ENCODE measurements around the gene NR1I3.
"Not testable (repeated sequence)": the region's sequence is repeated elsewhere in the genome, so short reads cannot be mapped to it uniquely, and the experiment has no call there.

NR1I3 gene

GRCh38 chr1:161250829-161251228 lies 12.8 kb upstream of the NR1I3 start:
- DNase-seq (ENCODE audit: low read depth): no peak

DNA sequence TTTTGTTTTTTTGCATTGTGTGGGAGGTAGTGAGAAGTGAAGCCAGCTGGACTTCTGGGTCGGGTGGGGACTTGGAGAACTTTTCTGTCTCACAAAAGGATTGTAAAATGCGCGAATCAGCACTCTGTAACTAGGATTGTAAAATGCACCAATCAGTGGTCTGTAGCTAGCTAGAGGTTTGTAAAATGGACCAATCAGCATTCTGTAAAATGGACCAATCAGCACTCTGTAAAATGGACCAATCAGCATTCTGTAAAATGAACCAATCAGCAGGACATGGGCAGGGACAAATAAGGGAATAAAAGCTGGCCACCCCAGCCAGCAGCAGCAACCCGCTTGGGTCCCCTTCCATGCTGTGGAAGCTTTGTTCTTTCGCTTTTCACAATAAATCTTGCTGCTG lies 12.1 kb upstream of the NR1I3 start:
- DNase-seq (ENCODE audit: low read depth): not testable (repeated sequence)

- DNase-seq (ENCODE audit: low read depth): no peak
Observed at GRCh38 chr1:161244888-161245287, 6.9 kb upstream of the NR1I3 start.

DNA sequence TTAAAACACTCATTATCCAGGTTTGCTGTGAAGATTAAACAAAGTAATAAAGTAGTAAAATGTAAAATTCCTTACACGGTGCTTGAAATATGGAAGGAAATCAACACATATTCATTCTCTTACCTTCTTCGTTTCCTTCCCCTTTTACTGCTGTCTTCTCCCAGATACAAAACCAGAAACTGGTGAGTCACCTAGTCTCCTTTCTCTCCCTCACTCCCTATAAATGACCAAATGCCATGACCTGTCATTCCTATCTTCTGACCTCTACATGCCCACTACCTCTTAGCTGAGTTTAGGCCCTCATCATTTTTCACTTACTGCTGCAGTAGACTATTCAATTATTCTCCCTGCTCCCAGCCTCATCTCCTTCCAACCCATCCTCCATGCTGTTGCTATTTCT lies 4.3 kb upstream of the NR1I3 start:
- no peak for DNase-seq (ENCODE audit: low read depth)

DNA sequence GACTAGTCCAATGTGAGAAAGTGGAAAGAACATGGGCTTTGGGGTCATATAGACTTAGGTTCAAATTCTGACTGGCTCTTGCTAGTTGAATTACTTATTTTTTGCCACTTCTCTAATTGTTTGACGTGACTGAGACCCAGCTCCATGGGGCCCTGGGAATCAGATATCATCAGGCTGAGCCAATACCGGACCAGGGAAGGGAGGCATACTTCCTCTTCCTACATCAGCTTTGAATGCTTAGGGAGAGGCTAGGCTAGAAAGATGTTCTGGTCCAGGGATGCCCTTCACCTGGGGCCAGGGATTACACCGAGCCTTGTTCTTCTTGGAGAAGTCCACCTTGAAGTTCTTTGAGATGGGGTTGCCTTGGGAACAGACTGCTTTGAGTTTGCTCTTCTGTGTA lies 3.7 kb upstream of the NR1I3 start:
- DNase-seq (ENCODE audit: low read depth): no peak

DNA sequence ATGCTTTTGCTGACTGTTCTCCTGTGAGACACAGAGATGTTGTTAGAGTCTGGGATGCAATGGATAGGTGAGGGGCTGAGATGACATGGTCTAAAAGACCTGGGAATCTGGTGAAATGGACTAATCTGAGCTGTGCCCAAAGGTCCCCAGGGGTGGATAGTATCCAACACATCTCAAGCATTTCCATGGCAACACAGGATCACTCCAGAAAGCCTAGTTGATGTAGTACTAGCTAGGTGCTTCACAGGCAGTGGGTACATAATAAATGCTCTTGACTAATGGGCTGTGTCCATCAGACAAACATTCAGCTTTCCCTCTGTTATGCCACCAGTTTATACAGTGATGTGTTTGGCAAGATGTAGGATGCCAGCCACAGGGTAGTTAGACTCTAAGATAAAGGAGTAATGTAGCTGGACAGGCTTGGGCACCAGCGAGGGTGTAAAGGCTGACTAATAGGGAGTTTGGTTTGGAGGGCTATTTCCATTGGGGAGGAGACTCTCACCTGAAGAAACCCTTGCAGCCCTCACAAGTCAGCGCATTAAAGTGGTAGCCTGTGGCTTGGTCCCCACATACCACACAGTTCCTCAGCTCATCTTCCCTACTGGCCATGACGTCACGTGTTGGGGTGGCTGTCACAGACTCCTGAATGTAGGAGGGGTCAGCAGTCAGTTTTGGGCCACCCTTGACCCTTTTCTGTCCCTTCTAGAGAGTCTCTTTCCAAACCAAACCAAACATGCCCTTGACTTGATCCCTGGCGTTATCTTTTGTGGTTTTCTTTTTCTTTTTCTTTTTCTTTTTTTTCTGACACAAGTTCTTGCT lies 1.8 kb downstream of the NR1I3 start:
- no peak for DNase-seq (ENCODE audit: low read depth)

GRCh38 chr1:161233102-161233501 lies 4.9 kb downstream of the NR1I3 start:
- DNase-seq (ENCODE audit: low read depth): no peak

GRCh38 chr1:161230762-161231161 lies 7.2 kb downstream of the NR1I3 start:
- no peak for DNase-seq (ENCODE audit: low read depth)

DNA sequence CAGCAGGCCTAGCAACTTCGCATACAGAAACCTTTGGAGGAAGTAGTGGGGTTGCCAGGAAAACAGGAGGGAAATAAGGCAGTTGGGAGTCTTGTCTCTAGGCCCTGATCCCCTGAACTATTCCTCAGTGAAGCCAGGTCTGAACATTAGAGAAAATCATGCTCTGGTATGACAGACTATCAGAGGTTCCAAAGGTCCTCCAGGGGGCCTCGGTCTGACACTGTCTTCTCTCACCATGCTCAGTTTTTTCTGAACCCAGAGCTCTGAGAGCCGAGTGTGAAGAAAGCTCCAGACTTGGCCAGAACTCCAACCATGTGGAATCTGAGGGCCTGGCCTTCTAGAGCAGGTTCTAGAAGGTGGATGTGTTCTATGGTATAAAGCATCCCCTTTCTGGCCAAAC lies 8.1 kb downstream of the NR1I3 start:
- no peak for DNase-seq (ENCODE audit: low read depth)

DNA sequence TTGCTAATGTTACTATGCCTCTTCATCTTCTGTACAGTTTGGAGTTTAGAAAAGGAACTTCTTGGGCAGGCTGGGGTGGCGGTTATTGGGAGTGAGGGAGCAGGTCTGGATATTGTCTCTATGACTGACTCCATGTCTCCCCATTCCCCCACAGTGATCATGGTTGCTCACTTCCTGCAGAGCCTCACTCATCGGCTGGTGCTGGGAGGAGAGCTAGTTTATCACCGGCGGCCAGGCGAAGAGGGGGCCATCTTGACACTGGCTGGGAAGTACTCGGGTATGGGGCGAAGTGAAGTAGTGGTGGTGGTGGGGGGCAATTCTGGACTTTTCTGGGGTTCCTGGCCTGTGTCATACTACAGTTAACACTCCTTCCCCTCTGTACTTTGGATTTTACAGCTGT lies 10.0 kb downstream of the NR1I3 start:
- no peak for DNase-seq (ENCODE audit: low read depth)

DNA sequence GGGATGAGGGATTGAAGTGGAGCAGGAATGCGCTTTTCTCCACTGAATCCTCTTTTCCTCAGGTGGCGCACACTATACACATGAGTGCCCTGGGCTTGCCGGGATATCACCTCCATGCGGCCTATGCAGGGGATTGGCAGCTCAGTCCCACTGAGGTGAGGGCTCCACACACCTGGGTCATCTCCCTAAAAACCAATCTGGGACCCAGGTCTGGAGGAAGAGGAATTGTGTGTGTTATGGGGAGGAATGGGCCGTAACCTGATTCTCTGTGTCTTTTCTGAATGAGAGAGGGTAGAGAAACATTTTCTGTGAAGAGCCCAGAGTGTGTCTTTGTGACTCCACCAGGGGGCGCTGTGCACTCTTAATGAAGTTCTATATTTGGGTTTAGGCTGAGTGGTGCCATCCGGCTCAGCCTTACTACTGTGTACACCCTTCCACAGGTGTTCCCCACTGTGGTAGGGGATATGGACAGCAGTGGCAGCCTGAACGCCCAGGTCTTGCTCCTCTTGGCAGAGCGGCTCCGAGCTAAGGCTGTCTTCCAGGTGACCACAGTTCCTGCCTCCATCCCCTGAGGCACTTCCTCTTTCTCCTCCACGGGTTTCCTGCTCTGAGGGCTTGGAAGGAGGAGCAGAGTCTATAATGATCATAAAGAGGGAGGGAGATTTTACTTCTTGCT lies 10.7 kb downstream of the NR1I3 start:
- DNase-seq (ENCODE audit: low read depth): peak; percentile 79

- DNase-seq (ENCODE audit: low read depth): no peak
Observed at GRCh38 chr1:161226759-161227158, 11.2 kb downstream of the NR1I3 start.

DNA sequence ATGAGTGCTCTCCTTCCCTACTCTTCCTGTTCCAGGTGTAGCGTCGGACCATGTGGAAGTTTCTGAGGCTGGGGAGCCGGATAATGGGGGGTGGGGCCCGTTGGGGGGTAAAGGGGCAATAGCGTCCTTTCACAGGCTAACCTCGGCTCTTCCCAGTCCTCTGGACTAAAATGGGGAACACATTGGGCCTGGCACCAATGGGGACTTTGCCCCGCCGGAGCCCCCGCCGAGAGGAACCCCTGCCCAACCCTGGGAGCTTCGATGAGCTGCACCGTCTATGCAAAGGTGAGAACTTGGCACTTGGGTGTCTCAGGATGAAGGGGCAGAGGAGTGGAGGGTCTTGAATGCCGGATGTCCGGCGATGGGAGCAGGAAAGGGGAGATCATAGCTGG lies 11.7 kb downstream of the NR1I3 start:
- DNase-seq (ENCODE audit: low read depth): no peak

DNA sequence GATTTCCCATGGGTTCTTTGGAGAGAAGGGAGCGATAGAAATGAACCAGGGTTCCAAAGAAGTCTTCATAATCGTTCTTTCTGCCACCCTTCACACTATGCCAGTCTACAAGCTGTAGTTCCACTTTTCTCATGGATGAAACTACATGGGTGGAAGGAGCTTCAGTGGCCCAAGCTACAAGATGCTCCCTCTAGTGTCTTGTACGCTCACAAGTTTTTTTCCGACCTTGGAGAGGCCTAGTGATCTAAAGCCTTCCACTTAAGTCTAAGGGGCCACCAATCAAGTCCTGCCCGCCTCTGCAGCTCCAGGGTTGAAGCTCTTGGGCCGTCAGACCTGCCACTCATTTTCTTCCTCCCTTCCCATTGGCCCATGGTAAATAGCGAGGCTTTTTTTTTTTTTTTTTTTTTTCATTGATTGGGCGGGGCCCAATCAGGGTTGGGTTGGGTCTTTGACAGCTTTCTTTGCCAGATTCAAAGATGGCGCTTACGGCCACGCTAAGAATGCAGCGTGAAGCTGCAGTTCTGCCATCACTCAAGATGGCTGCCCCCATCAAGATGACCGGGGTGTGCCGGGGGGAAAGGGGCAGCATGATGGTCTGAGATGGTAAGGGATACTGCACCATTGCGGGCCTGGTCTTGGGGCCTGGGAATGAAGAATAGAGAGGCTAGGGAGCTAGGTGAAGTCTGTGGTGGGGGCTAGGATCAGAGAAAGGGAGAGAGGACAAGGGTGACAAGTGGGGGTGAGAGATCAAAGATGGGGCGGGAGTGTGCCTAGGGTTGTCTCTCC lies 12.3 kb downstream of the NR1I3 start, which contains the start of gene TOMM40L:
TOMM40L (plus strand) TSS at position 527 of the 786 bp plus-strand sequence. CDS start 430 bp downstream, outside the sequence.
- DNase-seq (ENCODE audit: low read depth): peak; percentile 75

GRCh38 chr1:161225178-161225533 lies 12.8 kb downstream of the NR1I3 start:
- DNase-seq (ENCODE audit: low read depth): no peak

GRCh38 chr1:161224695-161225087 lies 13.3 kb downstream of the NR1I3 start:
- DNase-seq (ENCODE audit: low read depth): not testable (repeated sequence)

- no peak for DNase-seq (ENCODE audit: low read depth)
Observed at GRCh38 chr1:161223805-161224694, 14.0 kb downstream of the NR1I3 start.

GRCh38 chr1:161222175-161223019 lies 15.6 kb downstream of the NR1I3 start:
- no peak for DNase-seq (ENCODE audit: low read depth)

GRCh38 chr1:161220002-161220401 lies 18.0 kb downstream of the NR1I3 start:
- DNase-seq (ENCODE audit: low read depth): no peak

DNA sequence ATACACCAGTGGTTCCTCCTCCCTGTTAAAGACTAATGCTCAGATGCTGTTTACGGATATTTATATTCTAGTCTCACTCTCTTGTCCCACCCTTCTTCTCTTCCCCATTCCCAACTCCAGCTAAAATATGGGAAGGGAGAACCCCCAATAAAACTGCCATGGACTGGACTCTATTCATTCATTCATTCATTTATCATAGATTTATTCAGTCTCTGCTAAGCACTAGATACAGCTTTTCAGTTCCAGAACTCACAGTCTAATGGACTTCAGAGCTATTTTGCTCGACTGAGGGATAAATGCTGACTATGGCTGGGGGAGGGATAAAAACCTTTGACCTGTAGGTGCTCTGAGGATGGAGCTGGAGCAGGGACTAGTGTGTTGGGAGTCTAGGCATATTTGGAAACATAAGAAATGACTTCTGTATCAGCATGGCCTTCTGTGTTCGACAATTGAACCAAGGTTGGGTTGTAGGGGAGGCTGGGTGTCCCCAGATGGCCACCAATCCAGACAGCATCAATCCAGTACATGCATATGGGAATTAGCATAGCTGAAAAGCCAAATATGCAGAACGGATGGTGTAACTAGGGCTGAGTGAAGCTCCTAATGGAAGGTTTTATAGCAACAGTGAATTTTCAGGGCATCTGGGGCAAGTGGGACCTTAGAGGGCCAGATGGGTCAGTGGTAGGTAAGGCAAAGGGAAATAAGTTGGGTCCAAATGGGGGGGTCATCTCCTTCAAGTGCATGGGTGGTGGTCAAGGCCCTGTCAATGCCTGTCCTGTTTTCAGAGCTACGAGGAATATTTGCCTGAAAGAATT lies 18.7 kb downstream of the NR1I3 start:
- DNase-seq (ENCODE audit: low read depth): no peak
